AG10803 (cell line): ENCODE measurements around the gene POU6F2.
"Not testable (repeated sequence)": the region's sequence is repeated elsewhere in the genome, so short reads cannot be mapped to it uniquely, and the experiment has no call there.

Experiments
- DNase-seq: peaks from one replicate; pipeline ENCODE4 v3.0.0; 2010; ENCODE audit warnings: low read depth
- H3K4me3 ChIP-seq: 2 replicates; pipeline ENCODE4 v1.5.1; 2011; ENCODE audit warnings: mild to moderate bottlenecking, low read length, control low read depth
- CTCF ChIP-seq: conservative IDR thresholded peaks from 2 replicates; pipeline ENCODE4 v1.5.1; 2011; ENCODE audit warnings: mild to moderate bottlenecking, low read length, control low read depth, inconsistent platforms

Gene POU6F2

GRCh38 chr7:39375047-39375873, 397.6 kb downstream of the POU6F2 start:
- no peak for DNase-seq
- TF ChIP-seq CTCF, result no peak
- no peak overlapping the region for H3K4me3 ChIP-seq

- TF ChIP-seq CTCF, result no peak
- DNase-seq, result no peak
- H3K4me3 ChIP-seq, result no peak overlapping the region
Measured at GRCh38 chr7:39375874-39376190, 398.1 kb downstream of the POU6F2 start.

DNA sequence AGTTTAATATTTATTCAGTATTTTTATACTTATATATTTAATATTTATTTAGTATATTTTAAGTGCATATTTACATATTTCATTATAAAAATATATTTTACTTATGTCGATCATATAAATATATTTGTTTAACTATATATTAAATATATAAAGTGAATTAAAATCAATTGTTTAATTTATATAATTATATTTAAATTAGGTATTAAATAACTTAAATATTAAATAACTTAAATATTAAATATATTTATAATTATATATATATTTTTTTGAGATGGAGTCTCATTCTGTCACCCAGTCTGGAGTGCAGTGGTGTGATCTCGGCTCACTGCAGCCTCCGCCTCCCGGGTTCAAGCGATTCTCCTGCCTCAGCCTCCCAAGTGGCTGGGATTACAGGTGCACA, 399.2 kb downstream of the POU6F2 start:
- DNase-seq, H3K4me3 ChIP-seq: not testable (repeated sequence)

DNA sequence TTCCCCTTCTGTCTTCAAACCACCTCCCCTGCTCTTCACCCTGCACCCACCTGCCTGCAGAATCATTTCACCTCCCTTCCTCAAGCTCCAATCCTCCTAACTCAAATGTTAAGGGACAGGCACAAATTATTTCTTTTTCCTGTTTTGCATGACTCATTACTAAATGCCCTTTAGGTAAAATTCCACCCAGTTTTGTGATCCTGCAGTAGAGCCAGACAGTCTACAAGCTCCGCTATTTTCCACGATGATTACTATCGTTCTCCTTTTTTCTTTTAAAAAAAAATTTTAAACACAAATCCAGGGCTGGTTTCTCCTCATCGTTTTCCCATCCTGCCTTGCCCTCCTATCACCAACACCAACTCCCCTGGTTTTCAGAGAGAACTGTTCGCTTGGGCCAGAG, 401.7 kb downstream of the POU6F2 start:
- no peak overlapping the region for H3K4me3 ChIP-seq
- DNase-seq, result no peak
- no peak for TF ChIP-seq CTCF

DNA sequence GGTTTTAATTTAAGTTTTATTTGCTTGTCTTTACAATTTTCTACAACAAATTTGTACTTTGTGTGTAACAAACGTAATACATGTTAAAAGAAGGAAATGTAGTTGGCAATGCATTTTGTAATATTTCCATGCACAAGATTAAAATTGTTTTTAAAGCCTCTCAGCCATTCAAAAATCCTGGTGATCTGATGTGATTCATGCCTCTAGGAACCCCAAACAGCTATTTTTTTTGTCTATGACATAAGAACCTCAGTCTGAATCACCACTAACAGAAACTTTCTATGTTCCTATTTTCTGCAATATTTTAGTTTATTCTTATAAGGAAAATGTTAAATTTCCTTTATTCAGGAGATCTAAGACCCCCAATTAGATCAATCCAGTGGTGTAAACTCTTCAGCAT, 405.4 kb downstream of the POU6F2 start:
- TF ChIP-seq CTCF, result no peak
- H3K4me3 ChIP-seq, result no peak overlapping the region
- no peak for DNase-seq

DNA sequence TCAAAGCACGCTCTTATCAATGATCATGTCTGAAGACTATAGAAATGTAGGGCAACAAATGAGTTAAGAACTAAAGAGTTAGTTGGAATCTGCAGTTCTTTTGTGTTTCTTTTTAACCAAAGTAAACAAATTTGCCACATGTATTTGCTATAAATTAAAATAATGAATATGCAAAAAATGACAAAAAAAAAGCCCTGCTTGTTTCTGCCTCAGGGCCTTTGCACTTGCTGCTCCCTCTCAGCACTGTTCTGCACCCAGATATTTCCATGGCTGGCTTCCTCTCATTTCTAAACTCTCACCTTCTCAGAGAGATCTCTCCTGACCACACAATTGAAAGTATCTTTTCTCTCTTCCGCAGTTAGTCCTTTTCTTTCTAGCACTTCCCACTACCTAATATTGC, 406.7 kb downstream of the POU6F2 start:
- no peak overlapping the region for H3K4me3 ChIP-seq
- TF ChIP-seq CTCF, result no peak
- DNase-seq, result no peak

GRCh38 chr7:39386718-39387117, 409.0 kb downstream of the POU6F2 start:
- DNase-seq, result no peak
- H3K4me3 ChIP-seq, result no peak overlapping the region
- no peak for TF ChIP-seq CTCF
